GM19099 (cell line): Measurements from ENCODE around the gene GABRA1.

Source experiments
- POLR2A ChIP-seq: IDR thresholded peaks from 3 replicates; pipeline ENCODE4 v1.6.1; 2011; ENCODE audit warnings: low read depth; ENCODE audit not compliant: insufficient read length; ENCODE audit errors: extremely low read depth

The GABRA1 gene

DNA sequence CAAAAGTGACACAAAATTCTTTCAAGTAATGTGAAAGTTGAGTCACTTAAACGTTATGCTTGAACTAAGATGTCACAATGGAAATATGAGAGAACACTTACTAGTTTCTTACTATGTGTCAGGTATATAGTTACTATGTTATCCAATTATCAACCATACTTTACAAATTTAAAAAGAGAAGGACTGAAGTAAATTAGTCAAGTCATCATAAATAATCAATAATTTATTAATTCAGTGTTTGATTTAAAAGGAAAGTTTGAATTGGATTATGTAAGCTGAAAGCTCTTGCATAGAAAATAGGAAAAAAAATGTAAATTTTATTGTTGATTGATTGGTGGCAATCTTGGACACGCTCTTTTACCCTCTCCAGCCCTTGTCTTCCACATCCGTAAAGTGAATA, 76.3 kb downstream of the GABRA1 start:
- TF ChIP-seq POLR2A, result no peak

- no peak for TF ChIP-seq POLR2A
These were observed 78.0 kb downstream of the GABRA1 start for GRCh38 chr5:161925960-161926359.

DNA sequence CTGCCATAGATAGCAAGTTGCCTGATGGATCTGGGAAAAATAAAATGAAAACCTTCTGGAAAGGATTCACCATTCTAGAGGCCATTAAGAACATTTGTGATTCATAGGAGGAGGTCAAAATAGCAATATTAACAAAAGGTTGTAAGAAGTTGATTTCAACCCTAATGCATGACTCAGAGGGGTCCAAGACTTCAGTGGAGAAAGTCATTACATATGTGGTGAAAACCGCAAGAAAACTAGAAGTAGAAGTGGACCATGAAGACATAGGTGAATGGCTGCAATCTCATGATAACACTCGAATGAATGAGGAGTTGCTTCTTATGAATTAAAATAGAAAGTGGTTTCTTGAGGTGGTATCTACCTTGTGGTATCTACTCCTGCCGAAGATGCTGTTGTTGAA, 86.6 kb downstream of the GABRA1 start:
- TF ChIP-seq POLR2A, result no peak

GRCh38 chr5:161944974-161945373, 97.1 kb downstream of the GABRA1 start:
- no peak for TF ChIP-seq POLR2A

- TF ChIP-seq POLR2A, result no peak
These were observed 99.0 kb downstream of the GABRA1 start for GRCh38 chr5:161946911-161947310.
